UCSD-AML1 (cell line): Measurements from ENCODE around the gene GRID1.
"Not testable (repeated sequence)": the region's sequence is repeated elsewhere in the genome, so short reads cannot be mapped to it uniquely, and the experiment has no call there.

ENCODE experiments used
- DNase-seq: peaks from one replicate; lab custom pipeline; 2025; ENCODE audit not compliant: unreplicated experiment; lab: John Stamatoyannopoulos, UW

Gene GRID1

DNA sequence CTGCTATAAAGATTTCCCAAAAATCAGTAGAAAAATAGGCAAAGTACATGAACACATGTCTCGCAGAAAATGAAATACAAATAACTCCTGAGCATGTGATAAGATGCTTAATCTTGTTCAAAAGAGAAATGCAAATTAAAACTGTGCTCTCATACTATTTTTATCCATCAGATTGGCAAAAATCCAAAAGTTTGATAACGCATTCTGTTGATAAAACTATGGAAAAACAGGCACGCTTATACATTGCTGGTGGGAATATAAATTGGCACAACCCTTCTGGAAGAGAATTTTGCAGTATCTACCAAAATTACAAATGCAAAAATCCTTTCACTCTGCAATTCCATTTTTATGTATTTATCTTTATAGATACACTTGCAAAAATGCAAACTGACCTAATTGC, 315.0 kb downstream of the GRID1 start:
- DNase-seq = no peak

DNA sequence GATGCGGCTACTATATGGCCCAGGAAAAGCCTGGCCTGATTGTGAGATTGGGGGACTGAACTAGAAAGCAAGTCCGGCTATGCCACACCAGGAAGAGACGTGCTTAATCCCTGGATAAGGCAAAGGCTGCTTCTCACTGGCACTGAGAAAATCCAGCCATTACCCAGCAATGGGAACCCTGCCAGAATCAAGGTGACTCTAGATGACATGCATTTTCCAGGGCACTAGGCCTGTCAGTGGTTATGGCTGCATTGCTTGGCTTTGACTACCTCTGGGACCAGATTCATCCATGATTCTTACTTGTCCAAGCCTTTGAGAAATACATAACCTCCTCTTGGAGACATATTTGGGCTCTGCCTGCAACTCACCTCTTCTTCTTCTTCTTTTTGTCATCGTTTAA, 317.2 kb downstream of the GRID1 start:
- no peak for DNase-seq

DNA sequence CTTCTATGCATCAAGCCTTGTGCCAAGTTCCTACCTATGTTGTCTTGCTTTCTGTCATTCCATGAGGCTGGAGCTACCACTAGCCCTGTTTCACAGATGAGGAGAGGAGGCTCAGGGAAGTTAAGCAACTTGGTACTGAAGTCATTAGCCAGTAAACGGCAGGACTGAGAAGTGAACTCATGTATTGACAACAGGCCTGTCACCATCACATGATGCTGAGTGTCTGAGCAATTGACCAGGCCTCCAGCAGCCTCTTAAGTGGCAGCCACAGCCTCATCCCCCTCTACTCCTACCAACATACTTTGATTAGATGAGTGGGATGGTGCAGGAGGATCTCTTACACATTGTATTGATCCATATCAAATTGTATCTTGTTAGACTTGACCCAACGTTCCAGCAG, 317.6 kb downstream of the GRID1 start:
- DNase-seq = no peak

DNA sequence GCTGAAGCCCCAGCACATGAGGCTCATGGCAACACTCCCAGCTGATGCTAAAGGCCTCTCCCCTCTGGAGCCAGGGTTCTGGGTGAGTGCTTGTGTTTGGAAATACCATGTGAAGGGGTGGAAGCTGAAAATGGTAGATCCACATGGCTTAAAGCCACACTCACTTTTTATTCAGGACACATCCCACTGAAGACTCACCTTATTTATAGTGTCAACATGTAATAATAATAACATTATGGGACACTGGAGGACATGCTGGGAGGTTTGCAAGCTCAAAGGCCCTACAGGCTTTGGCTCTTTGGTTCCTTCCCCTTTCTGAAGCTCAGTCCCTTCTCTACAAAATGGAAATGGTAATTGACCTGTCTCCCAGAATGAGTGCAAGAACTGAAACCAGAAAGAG, 318.0 kb downstream of the GRID1 start:
- DNase-seq = no peak

DNA sequence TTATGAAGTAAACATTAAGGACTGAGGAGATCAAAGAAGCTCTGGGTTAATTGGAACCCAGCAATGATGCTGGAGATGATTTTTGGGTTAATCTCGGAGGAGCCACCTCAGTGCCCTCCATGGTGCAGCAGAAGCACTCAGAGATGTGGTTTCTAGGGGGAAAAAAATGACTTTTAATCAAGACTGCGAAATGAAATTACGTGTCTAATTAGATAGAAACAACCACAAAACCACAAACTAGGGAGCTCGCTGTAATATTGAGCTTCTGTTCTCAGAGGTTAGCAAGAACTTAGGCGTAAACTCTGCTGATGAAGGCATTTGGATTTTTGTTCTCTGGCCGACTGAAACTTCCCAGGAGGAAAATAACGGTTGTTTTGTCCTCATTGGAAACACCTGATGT, 319.0 kb downstream of the GRID1 start:
- no peak for DNase-seq

DNA sequence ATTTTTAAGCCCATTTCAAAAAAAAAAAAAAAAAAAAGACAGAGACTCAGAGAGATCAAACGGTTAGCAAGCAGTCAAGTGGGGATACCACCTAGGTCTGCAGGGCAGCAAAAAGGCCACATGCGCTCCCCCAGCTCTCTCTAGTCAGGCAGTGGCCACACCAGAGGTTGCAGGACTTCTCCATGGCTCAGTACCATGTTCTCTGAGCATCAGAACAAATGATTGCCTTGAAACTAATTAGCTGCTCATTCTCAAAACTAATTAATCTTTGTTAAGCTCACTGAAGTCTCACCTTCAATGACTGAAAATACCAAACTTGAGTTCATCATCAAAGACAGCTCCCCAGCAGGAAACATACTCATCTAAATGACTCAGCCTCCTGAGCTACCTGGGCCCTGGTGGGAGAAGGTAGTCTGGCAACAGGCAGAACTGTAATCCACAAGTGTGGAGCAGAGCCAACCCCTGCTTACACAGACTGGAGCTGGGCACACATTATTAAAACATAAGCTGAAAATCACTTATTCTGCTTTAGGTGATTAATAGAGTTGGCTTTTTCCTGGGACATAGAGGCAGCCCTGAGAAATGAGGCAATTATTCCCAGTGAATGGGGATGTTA, 319.6 kb downstream of the GRID1 start:
- no peak for DNase-seq

DNA sequence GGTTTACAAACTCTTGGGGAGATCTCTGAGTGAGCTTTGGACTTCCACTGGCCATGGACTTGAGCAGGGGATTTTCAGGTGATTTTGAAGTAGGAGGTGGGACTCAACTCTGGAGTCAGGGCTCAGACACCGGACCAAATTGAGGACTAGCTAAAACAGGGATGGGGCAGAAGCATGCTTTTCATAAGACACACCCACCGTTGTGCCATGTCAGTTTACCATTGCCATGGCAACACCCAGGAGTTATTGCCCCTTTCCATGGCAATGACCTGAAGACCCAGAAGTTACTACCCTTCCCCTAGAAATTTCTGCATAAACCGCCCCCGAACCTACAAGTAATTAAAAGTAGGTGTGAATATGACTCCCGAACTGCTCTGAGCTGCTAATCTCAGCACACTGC, 320.7 kb downstream of the GRID1 start:
- DNase-seq = no peak

DNA sequence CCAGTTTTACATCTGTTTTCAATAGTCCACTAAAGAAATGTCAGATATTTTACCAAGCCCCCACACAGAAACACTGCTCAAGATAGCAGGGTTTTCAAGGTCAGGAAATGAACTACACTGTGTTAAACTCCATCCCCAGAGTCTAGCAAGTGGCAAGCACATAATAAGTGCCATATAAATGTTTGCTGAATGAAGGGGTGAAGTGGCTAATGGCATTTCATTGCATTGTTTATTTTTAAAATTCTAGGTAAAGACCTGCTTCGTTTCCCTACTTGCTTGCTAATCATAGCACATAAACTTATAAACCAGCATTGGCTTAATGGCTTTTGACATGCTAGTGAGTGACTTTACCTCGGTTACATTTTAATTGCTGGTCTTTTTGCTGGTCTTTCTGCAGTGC, 322.6 kb downstream of the GRID1 start:
- DNase-seq = no peak

DNA sequence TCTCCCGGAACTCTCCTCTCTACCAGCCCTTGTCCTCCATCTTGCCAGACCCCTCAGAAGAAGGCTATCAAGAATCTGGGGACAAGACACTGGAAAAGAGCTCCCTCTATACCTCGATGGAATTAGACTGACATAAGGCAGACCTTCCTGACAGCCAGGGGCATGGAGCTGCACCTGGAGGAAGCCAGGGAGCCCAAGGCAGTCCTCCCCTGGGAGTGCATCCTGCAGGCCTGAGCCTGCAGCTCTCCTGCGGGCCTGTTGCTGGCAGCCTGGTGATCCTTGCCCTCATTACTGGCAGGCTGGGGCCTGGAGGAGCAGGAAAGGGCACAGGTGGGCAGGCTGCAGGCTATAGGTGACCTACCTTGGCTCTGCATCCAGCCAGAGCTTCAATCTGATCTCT, 323.4 kb downstream of the GRID1 start:
- no peak for DNase-seq

DNA sequence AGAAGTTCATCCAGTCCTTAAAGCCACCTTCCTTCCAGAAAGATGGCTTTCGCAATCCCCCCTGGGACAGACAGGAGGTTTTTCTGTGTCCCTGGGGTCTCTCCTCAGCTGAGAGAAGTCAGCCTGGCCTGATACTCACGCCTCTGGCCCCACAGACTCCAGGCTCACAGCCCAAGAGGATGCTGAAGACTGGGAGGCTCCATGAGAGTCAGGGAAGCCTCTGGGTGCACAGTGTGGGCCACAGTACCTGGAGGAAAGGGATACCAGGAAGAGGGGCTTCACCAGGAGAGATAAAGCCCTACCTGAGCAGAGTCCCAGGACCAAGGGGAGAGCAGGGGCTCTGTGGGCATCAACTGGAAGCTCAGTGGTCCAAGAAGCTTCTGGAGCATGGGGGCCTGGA, 324.4 kb downstream of the GRID1 start:
- DNase-seq = no peak

DNA sequence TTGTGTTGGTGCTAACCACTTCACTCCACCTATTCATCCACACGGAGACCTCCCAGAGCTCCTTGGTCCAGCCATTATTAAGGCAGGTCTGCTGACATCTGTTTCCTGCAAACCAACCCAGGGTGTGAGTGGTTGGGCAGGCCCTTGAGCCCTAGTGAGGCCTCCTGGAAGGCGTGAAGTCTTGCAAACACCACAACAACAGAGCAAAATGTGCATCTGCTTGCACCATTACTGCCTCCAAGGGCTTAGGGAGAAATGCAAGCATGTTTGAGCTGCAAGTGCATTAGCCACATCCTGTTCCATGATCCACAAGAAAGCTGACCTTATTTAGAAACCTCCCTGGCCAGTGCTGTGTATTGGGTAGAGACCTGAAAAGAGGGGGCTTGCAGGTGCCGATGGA, 325.5 kb downstream of the GRID1 start:
- no peak for DNase-seq

DNA sequence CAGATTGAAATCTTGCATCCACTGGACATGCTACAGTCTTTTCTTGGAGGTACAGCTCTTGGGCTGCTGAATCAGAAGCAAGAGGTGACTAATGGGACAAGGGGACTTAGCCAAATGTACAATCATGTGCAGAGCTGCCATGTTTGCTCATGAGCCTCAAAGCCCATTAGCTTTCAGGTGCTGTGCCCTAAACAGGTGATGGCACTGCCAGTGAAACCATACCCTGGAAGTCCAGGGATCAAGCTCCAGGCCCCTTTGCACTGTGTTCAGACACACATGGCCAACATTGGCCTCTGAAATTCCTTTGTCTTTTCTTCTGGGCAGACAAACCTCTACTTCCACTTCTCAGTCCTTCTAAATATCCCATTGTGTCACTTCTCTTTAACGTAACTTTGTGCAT, 328.2 kb downstream of the GRID1 start:
- no peak for DNase-seq

DNA sequence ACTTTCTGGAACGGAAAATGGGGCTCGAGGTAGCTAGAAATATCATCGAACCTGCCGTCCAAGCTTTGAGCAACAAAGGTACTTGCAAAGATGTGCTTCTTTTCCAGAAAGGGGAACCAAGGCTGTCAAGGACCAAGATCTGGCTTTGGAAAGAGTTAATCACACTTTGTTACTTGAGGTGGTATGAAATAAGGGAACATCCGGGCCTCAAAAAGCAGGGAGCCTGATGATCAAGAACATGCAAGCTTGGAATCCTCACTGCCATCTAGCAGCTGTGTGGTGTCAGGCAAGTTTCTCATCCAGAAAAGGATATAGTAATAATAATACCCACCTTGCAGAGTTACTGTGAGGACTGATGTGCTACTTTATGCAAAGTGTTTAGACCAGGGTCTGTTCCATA, 329.5 kb downstream of the GRID1 start:
- no peak for DNase-seq

DNA sequence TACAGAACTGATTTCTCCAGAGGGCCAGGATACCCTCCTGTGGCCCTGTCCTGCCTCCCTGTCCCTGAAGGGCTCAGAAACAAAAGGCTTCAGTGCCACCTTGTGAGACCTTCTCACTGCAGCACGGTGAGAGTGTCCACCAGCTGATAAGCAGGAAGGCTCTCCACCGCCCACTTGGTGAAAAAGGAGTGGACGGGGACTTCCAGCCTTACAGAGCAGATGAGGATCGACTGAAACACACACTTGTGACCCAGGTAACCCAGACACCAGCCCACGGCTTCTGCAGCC, 330.1 kb downstream of the GRID1 start:
- DNase-seq = no peak

DNA sequence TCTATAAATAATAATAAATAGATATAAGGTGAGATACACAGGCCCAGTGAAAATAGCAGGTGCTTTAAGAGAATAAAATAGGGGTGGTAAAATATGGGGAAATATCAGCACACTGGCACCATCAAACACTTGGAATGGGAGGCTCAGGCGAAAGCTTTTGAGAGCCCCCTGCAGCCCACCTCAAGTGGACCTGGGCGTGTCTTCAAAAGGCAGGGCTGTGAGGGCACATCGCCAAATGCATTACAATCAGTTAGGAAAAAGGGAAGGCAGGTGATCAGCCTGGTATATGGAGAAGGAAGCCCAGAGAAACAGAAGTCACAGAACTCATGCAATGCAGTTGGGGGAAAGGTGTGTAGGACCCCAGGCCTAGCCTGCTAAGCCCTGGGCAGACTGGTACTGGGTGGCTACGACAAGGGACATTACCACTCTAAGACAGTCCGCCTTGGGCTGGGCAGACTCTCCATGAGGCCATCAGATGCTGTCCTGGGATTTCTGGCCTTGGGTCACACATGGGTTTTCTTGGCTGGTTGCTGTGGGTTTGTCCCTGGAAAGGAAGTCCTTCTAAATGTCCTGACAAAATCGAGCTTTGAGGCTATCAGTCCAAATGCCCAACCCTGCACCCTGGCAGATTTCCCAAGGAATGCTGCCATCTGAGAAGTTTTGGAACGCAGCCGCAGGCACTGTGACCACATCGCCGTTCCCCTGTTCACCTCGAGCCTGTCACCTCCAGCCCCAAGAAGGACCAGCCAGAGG, 330.6 kb downstream of the GRID1 start:
- DNase-seq = no peak

DNA sequence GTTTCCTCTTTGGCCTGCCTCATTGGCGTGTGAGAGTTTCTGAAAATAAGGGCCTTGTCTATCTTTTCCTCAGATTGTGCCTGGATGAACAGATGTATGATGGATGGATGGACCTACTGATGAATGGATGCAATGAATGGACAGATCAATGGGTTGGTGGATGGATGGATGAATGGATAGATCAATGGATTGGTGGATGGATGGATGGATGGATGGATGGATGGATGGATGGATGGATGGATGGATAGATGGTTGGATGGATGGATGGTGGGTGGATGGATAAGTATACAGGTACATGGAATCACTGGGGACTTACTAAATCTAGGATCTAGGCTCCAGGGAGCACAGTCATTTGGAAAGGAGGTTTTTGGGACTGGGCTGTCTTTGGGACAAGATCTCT, 331.9 kb downstream of the GRID1 start:
- DNase-seq = no peak

DNA sequence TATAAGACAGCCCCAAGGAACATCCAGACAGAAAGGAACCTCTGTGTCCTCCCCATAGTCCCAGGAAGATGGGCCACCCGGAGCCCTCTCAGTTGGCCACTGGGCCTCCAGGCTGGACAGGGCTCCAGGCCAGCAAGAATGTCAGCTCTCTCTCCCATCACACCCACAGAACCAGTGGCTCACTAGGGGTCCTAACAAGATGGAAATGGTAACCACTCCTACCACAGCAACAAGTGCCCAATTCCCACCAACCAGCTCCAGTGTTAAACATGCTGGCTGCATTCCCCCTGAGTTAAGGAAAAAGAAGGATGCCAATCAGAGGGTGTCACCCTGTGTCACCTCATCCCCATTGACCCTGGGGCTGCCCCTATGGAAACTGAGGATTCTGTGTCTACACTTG, 333.0 kb downstream of the GRID1 start:
- DNase-seq = no peak

DNA sequence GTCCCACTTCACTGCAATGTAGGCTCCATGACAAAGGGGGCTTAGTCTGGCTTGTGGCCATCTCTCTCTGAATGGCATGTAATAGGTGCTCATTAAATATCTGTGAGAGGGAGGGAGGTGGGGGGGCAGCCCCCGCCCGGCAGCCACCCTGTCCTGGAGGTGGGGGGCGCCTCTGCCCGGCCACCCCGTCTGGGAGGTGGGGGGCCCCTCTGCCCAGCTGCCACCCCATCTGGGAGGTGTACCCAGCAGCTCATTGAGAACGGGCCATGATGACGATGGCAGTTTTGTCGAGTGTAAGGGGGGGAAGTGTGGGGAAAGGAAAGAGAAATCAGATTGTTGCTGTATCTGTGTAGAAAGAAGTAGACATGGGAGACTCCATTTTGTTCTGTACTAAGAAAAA, 334.5 kb downstream of the GRID1 start:
- DNase-seq = not testable (repeated sequence)

DNA sequence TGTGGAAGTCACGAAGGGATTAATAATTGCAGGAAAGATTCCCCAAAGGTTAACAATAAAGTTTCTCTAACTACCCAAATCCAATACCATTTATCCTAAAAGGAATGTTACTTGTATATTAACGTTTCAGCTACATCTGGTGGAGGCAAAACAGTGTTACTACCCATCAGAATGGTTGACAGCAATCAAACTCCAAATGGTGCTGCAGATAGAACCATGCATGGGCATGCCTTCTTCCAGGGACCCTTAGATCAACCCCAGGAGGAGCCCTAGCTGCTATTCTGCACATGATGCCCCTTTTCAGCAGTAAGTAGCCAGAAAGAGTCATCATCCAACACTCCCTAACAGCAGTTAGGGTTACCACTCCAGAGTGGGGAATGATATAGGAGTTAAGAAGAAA, 336.3 kb downstream of the GRID1 start:
- no peak for DNase-seq

DNA sequence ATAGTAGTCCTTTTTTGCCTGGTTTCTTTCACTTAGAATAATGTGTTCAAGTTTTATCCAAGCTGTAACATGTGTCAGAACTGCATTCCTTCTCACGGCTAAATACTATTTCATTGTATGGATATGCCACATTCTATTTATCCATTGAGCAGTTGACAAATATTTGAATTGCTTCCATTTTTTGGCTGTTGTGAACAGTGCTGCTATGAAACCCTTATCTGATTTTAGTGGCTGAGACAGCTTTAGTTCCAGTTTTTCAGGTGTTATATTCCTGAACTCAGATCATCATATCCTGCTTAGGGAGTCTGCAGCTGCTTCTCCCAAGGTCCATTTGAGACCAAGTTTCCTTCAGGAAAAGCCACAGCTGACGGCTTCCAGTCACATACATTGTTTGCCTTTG, 339.2 kb downstream of the GRID1 start:
- DNase-seq = no peak

DNA sequence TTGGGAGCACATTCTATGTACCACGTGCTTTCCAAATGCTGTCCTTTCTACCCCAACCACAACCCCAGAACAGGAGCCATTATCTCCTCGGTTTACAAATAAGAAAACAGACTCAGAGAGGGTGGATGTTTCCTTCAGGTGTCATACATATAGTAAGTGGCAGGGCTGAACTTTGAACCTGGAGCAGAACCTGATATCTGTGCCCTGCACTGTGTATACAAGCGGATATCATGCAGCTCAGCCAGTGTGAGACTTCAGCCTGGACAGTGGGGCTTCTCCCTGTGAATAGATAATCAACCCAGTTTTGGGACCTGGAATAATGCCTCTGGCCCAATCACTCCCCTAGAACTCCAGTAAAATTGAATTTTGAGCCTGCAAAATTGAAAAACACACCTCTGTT, 341.1 kb downstream of the GRID1 start:
- DNase-seq = no peak

DNA sequence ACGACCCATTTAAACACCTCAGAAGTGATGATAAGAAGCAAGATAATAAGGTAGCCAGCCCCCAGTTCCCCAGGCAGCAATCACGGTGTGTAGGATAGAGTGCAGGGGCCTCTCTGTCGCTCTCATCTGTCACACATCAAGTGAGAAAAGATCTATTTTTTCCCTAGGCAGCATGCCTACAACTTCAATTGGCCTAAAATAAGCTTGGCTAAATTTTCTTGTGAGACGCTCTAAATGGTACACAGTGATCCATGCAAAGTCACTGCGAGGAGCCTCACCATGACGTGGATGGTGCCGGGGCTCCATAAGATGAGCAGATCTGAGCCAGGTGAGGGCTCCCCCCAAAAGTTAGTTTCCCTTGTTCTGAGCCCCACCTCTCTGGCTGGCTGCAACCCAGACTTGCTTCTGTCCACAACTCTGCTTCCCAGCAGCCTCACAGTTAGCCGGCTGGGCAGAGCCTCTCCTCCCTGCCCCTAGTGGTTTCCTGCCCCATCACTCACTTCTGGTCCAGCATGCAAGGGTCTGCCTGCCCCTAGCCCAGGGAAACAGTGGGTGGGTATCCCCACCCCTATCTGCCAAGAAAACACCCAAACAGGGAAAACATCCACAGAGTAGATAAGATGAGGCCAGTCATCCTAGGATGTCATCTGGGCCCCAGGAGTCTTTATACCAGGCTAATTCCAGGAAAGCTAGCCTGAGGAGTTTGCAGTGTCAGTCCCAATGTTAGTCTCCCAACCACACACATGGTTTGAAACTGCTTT, 342.1 kb downstream of the GRID1 start:
- DNase-seq = no peak

DNA sequence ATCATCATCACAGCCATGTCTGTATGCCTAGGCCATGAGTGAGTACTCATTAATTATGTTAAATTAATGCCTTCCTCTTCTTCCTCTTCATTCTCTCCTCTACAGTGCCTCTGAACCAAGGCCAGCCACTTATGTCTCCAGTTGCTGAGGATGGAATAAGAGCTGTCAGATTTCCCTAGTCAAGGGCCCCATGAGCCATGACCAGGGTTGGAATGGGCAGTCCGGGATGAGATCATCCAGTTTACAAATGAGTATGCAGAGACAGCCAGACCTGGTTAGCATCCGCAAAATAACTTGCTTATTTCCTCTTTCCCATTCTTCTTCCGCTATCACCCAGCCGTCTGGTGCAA, 342.7 kb downstream of the GRID1 start:
- DNase-seq = no peak
